ENCODE data around the gene MLPH.

DNA sequence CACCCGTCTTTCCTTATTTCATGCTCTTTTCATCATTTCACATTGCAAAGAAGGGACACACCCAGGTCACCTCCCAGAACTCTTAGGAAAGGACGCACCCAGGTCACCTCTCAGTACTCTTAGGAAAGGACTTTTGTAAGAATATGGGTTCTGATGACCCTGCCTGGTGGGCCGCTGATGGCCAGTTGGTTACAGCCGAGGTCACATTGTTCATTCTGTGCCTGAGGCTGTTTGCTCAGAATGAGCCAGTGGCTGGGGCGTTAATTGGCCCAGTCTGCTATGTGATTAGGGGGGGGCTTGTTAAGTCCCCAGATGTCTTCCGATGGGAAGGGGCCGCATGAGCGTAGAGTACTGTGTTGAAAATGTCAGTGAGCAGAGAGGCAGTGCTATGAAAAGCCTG is 9.4 kb downstream of the MLPH start:
- TF ChIP-seq EGR1 (IDR thresholded peaks at IDR 0.05): no peak
- TF ChIP-seq RAD21 (IDR thresholded peaks at IDR 0.05; ENCODE audit: low read depth): no peak
- no peak for TF ChIP-seq YY1 (IDR thresholded peaks at IDR 0.05; ENCODE audit: low read depth)
- TF ChIP-seq, protein P1, sequence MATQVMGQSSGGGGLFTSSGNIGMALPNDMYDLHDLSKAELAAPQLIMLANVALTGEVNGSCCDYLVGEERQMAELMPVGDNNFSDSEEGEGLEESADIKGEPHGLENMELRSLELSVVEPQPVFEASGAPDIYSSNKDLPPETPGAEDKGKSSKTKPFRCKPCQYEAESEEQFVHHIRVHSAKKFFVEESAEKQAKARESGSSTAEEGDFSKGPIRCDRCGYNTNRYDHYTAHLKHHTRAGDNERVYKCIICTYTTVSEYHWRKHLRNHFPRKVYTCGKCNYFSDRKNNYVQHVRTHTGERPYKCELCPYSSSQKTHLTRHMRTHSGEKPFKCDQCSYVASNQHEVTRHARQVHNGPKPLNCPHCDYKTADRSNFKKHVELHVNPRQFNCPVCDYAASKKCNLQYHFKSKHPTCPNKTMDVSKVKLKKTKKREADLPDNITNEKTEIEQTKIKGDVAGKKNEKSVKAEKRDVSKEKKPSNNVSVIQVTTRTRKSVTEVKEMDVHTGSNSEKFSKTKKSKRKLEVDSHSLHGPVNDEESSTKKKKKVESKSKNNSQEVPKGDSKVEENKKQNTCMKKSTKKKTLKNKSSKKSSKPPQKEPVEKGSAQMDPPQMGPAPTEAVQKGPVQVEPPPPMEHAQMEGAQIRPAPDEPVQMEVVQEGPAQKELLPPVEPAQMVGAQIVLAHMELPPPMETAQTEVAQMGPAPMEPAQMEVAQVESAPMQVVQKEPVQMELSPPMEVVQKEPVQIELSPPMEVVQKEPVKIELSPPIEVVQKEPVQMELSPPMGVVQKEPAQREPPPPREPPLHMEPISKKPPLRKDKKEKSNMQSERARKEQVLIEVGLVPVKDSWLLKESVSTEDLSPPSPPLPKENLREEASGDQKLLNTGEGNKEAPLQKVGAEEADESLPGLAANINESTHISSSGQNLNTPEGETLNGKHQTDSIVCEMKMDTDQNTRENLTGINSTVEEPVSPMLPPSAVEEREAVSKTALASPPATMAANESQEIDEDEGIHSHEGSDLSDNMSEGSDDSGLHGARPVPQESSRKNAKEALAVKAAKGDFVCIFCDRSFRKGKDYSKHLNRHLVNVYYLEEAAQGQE (IDR thresholded peaks at IDR 0.05; ENCODE audit: low read depth): no peak
- TF ChIP-seq, protein P2, sequence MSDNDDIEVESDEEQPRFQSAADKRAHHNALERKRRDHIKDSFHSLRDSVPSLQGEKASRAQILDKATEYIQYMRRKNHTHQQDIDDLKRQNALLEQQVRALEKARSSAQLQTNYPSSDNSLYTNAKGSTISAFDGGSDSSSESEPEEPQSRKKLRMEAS (IDR thresholded peaks at IDR 0.05): no peak
- TF ChIP-seq EP300 (IDR thresholded peaks at IDR 0.05; ENCODE audit: borderline replicate concordance): no peak
